Omental fat pad (tissue), 4 donors: ENCODE results near the gene UQCRC1. TPM values are rescaled to one million over a fixed set of nuclear protein-coding genes. Genes with fewer than 3 reads are reported as not detected.

Experiments used
- ATAC-seq: fragments of 150-250 bp; one replicate; pipeline ENCODE4 v1.9.1; 2016; ENCODE audit warnings: mild to moderate bottlenecking, moderate library complexity; ENCODE audit not compliant: low FRiP score
- DNase-seq: peaks from one replicate; pipeline ENCODE4 v3.0.0-alpha.2; 2019; ENCODE audit warnings: low spot score
- CTCF ChIP-seq, 3 donors: fragments of 450-650 bp; IDR thresholded peaks; one replicate each; pipeline ENCODE4 v1.5.1; 2016 to 2017; ENCODE audit warnings: antibody characterized with exemption in 3 of 3, mild to moderate bottlenecking in 3 of 3, moderate library complexity in 2 of 3
- total RNA-seq, 4 donors: library from RNA; depleted of rRNA; stranded (reverse); fragments of >200 nt; gene quantifications; one replicate each; pipeline ENCODE4 v1.1.0, GENCODE V29; 2016

The UQCRC1 gene
- 100 to 1,000 TPM; 207 to 282 (median 254) TPM for total RNA-seq

- ATAC-seq (peak; percentile 100), DNase-seq (peak; percentile 52)
- peak in 1 of 3 donors; percentile 34 for TF ChIP-seq CTCF (IDR thresholded peaks at IDR 0.05)
These were observed at the start of gene UQCRC1 for GRCh38 chr3:48609088-48610005. Gene UQCRC1 (minus strand): TSS chr3:48609646. CDS start chr3:48609620, 26 bp downstream.

- no peak for TF ChIP-seq CTCF (IDR thresholded peaks at IDR 0.05)
- DNase-seq (no peak), ATAC-seq (no peak)
These were observed 47.4 kb upstream of the UQCRC1 start for GRCh38 chr3:48656841-48657281.

- ATAC-seq (peak; percentile 94), DNase-seq (peak; percentile 63)
- peak in 1 of 3 donors; percentile 25 for TF ChIP-seq CTCF (IDR thresholded peaks at IDR 0.05)
These were observed 46.8 kb upstream of the UQCRC1 start for GRCh38 chr3:48656061-48656840.

GRCh38 chr3:48655606-48656005 lies 46.2 kb upstream of the UQCRC1 start:
- TF ChIP-seq CTCF (IDR thresholded peaks at IDR 0.05) = no peak
- ATAC-seq (no peak), DNase-seq (no peak)

- DNase-seq (no peak), ATAC-seq (no peak)
- no peak for TF ChIP-seq CTCF (IDR thresholded peaks at IDR 0.05)
These were observed 45.6 kb upstream of the UQCRC1 start for GRCh38 chr3:48655063-48655462.

- no peak for ATAC-seq
These were observed 43.7 kb upstream of the UQCRC1 start for GRCh38 chr3:48652923-48653715.

More at GRCh38 chr3:48652923-48653715, 43.7 kb upstream of the UQCRC1 start:
- no peak for TF ChIP-seq CTCF (IDR thresholded peaks at IDR 0.05)
- no peak for DNase-seq
